ENCODE measurements around the gene KCNQ1. TPM values are rescaled to one million over a fixed set of nuclear protein-coding genes. Genes with fewer than 3 reads are reported as not detected.

The KCNQ1 gene
- total RNA-seq, 1 donor from 2014 or later: 6.0 TPM

DNA sequence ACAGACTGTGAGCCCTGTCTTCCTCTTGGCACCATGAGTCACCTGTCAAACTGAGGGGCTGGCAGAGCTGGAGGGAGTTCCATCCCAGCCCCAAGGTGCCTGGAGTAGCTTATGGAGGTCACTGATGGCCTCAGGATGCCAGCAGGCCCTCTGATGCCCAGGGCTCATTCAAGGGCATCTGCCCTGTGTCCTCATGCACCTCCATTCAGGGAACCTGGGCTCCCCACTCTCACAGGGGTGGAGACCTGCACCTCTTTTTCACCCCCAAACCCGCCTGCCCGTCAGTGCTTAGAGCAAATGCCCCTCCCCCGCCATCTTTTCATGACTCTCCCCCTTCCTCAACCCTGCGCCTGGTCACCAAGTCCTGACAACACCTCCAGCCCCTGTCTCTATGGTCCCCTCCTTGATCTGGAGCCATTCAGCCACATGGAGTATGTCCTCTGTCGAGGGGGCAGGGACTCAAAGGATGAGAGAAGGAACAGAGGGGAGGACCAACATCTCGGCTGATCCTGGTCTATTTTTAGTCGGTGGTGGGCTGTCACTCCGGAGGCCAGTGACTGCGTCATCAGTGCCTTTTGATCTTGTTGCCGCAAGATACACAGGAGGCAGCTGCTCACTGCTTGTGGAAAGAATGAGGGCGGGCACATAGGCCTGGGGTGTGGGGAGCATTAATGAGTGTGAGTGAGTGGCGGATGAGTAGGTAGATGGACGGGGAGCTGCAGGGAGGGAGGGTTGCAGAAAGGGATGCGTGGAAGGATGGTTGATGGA lies 368.5 kb downstream of the KCNQ1 start:
- intact Hi-C loops (cut with micrococcal nuclease): no loop called here

GRCh38 chr11:2813968-2814367 lies 369.2 kb downstream of the KCNQ1 start:
- intact Hi-C loops (cut with micrococcal nuclease): no loop called here

- intact Hi-C loops (cut with micrococcal nuclease): no loop called here
Observed at GRCh38 chr11:2814751-2815150, 369.9 kb downstream of the KCNQ1 start.

GRCh38 chr11:2815762-2816496 lies 371.1 kb downstream of the KCNQ1 start:
- intact Hi-C loops (cut with micrococcal nuclease): no loop called here

GRCh38 chr11:2816523-2816922 lies 371.7 kb downstream of the KCNQ1 start:
- intact Hi-C loops (cut with micrococcal nuclease): no loop called here

DNA sequence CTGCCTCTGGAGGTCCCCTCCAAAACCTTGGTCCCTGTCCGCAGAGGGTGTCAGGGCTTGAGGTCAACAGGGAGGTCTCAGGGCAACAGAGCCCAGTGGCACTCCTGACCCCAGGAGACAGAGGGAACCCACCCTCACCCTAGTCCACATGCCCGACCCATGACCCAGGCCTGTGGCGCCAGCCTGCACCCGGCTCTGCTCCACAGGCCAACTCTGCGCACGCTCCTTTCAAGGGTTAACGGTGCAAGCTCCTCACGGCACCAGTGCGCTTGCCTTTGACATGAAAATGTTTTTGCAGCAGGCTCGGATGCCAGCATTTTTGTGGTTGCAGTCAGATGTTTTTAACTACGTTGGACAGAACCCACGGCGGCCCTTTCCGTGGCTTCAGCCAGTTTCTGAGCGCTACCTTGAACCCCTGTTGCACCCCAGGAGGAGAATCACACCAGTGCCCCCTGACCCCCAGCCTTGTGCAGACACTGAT lies 372.2 kb downstream of the KCNQ1 start:
- intact Hi-C loops (cut with micrococcal nuclease): no loop called here

- intact Hi-C loops (cut with micrococcal nuclease): no loop called here
Observed at GRCh38 chr11:2817431-2817830, 372.6 kb downstream of the KCNQ1 start.

DNA sequence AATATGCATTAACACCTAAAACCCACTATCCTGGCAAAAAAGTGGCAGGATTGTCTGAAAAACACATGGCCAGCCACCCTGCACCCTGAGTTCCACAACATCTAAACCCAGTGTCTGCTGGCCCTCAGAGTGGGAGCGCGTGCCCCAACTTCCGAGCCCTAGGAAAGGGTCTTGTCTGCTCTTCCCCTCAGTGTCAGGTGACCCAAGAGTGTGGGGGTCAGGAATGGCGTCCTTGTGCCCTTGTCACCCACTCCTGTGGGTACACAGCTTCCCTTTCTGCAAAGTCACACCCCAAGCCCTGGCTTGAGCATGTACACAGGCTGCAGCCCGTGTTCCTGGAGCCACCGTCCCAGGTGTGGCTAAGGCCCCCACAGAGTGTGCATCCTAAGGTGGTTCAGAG lies 373.2 kb downstream of the KCNQ1 start:
- intact Hi-C loops (cut with micrococcal nuclease): no loop called here

GRCh38 chr11:2818503-2818902 lies 373.7 kb downstream of the KCNQ1 start:
- intact Hi-C loops (cut with micrococcal nuclease): no loop called here

DNA sequence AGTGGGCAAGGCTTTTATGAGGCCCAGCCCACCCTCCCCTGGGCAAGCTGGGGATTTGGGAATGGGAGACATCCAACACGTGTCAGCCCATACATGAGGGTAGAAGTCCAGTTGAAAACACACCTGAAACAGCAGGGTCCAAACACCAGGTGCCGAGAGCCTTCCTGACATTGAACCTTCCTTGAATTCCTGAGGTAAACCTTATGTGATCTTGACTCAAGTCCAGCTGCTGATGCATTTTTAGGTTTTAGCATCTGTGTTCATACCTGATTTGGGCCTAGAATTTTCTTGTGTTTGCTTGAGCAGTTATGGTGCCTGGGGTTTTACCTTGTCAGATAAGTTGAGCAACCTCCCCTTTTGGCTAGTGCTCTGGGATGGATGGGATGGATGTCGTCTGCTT lies 374.5 kb downstream of the KCNQ1 start:
- intact Hi-C loops (cut with micrococcal nuclease): no loop called here

DNA sequence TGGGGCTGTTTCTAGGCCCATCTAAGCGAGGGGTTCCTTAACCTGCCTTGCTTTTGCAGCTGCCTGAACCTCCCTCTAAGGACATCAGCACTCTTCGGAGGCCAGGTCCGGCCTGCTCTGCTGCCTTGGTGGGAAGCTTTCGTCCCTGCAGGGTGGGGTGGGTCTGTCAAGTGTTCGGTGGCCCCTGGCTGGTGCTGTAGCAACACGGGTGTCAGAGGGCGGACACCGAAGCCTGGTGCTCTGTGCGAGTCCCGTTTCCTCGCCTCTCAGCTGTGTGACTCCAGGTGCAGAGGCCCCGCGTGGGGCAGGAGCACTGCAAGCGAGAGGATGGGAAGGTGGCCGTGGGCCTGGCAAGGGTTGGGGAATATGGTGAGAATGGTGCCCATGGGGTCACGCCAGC lies 376.2 kb downstream of the KCNQ1 start:
- intact Hi-C loops (cut with micrococcal nuclease): no loop called here

DNA sequence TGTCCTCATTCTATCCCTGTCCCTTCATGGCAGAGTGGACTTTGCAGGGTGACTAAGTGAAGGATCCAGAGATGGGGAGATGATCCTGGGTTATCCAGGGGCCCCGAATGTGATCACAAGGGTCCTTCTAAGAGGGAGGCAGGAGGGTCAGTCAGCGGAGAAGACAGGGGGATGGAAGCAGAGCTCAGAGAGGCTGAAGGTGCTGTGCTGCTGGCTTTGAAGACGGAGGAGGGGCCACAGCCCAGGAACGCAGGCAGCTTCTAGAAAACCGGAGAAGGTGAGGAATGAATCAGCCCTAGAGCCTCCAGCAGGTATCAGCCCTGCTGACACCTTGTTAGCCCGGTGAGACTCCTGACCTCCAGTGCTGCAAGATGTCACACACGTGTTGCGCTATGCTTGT lies 377.1 kb downstream of the KCNQ1 start:
- intact Hi-C loops (cut with micrococcal nuclease): no loop called here

- intact Hi-C loops (cut with micrococcal nuclease): no loop called here
Observed at GRCh38 chr11:2824851-2825250, 380.0 kb downstream of the KCNQ1 start.

GRCh38 chr11:2825261-2825888 lies 380.6 kb downstream of the KCNQ1 start:
- intact Hi-C loops (cut with micrococcal nuclease): no loop called here

DNA sequence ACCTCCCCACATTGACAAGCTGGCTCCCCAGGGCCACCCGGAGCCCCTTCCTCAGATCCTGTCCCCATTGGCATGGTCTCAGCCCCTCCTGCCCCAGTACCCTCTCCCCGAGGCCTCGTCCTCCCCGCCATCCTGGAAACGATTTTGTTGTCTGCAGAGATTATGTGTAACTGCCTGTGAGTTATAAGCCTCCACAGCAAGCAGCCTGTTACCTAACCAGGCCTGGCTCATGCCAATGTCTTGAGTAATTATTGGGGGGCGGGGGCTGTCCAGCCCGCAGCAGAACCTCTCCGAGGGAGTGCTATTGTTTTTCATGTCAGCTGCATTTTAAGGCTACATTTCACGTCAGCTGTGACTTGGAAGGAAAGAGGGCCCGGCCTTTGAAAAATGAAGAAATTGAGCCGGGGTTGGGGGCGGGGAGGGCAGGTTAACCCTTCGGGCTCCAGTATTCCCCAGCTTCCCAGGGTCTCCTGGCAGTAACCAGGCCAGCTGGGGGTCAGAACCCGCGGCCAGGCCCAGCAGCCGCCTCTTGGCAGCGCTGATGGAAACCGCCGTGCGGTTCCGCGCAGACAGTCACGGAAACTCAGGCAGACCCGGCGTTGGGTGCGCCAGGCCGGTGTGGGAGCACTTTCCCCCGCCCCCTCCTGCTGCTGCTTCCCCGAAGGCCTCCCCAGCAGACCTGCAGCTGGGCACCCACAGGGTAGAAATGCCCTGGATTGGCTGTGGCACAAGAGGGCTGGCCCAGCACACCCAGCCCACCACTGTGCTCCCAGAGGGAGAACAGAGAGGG lies 381.3 kb downstream of the KCNQ1 start:
- intact Hi-C loops (cut with micrococcal nuclease): no loop called here

GRCh38 chr11:2826679-2827056 lies 381.9 kb downstream of the KCNQ1 start:
- intact Hi-C loops (cut with micrococcal nuclease): no loop called here

- intact Hi-C loops (cut with micrococcal nuclease): no loop called here
Observed at GRCh38 chr11:2827256-2827655, 382.4 kb downstream of the KCNQ1 start.

- intact Hi-C loops (cut with micrococcal nuclease): no loop called here
Observed at GRCh38 chr11:2827792-2828191, 383.0 kb downstream of the KCNQ1 start.

GRCh38 chr11:2828585-2829330 lies 383.9 kb downstream of the KCNQ1 start:
- intact Hi-C loops (cut with micrococcal nuclease): no loop called here

GRCh38 chr11:2830030-2830812 lies 385.4 kb downstream of the KCNQ1 start:
- intact Hi-C loops (cut with micrococcal nuclease): no loop called here

All from T-helper 2 cell treated with Interferon-gamma antibody and Interleukin-4, amounts not matched to agents 100 ng/mL and 5 ng/mL, for 36 hours (primary cell).